Ammon's horn (tissue), 1 donor: Measurements from ENCODE around the gene SNAP47.

Source experiments
- DNase-seq: peaks from one replicate; pipeline ENCODE4 v3.0.0-alpha.2; 2016; ENCODE audit warnings: low spot score

The SNAP47 gene

DNA sequence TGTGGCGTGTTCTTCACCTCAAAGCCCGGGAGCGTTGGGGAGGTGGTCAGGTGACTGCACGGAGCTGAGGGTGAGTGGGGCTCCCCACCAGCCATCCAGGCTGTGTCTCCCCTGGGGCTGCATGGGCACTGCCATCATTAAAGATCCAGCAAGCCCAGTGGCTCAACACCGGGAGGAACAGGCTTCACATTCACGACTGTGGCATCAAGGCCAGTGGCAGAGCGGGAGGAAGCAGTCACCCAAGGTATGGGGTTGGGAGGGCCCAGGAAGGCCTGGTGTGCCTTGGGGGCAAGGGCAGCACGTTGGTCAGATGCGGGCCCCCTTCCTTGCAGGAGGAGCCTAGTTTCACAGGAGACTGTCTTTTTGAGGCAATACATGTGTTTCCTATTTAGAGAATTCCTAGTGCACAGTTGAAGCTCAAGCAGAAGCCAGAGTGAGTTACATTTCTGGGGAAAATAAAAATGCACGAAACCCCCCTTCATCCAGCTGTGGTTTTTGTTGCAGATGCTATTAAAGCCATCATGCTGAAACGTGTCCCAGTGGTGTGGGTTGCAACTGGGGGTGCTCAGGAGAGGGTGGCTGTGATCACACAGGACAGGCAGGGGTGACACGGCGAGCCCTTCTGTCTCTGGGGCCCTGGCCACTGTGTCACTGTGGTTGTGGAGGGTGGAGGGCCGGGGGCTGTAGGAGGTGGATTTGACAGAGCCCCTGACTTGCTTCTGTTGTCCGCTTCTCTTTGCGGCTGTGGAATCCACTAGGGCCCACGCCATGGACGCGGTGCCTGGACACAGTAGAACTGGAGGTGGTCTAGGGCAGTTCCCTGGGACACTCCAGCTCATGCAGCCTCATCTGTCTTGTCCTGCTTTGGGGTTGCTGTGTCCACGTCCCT, 34.1 kb downstream of the SNAP47 start:
- no peak for DNase-seq

DNA sequence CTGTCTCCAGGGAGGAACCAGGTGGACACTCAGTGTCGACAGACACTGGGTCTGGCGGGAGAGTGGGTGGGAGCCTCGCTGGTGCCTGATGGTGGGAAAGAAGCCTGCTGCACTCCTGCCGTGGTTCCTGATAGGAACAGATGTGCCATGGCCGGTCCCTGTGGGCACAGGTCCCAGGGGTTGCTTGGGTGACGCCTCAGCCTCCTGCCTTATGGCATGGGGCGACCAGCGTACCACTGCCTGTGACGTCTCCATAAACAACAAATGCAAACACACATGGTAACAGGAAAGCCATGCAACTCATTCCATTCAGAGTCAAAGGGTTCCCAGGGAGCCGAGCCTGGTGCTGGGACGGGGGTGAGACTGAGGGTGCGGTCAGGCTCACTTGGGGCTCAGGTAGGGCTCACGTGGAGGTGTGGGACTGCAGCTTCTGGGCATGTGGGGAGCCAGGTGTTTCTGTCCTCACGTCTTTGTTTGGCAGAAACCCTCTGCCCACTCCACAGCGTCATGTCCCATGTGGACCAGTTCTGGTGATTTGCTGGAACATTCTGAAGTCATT, 34.8 kb downstream of the SNAP47 start:
- no peak for DNase-seq

DNA sequence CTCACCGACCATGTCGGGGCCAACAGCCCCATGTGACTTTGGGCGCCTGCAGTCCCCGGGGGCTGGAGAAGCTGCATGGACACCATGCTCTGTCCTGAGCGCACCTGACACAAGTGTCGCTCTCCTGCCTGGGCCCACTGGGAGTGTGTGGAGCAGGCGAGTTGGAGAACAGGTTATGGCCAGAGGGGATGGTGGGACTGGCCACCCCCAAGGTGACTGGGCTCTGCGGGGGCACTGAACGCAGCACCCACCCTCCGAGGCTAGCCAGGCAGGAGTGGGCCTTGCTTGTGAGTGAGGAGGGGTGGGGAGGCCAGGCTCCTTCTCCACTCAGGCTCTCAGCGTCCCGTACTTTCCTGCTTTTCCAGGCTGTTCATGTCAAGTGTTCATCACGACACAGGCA, 35.6 kb downstream of the SNAP47 start:
- no peak for DNase-seq

DNA sequence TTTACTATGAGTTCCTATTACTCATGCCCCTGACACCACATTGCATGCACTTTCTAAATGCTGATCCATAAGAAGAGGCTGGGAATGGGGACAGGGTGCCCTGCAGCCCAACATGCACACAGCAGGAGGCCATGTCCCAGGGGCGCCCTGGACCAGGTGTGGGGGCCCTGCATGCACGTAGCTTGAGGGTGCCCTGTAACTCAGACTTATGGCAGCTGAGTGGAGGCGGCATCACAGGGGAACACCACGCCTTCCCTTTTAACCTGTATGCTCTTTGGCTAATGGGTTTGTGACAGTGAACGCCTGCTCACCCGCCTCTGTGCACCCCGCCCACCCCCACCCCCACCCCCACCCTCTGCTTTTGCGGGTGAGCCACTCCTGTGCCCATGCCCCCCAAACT, 36.1 kb downstream of the SNAP47 start:
- no peak for DNase-seq

DNA sequence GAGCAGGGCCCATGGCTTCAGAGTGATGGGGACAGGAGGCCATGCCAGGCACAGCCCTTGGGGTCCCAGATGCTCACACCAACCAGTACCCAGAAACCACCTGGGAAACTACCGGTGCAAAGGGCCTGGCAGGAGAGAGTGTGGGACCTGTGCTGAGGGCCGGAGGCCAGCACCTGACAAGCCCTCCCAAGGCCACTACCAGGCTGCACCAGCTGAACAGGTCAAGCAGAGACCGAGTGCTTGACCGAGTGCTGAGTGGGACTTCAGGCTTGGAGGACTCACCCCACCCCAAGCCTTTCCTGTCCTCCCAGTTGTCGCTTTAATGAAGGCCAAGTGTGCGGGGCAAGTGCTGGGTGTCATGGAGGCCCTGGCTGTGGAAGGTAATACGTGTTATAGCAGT, 36.5 kb downstream of the SNAP47 start:
- DNase-seq, result no peak

DNA sequence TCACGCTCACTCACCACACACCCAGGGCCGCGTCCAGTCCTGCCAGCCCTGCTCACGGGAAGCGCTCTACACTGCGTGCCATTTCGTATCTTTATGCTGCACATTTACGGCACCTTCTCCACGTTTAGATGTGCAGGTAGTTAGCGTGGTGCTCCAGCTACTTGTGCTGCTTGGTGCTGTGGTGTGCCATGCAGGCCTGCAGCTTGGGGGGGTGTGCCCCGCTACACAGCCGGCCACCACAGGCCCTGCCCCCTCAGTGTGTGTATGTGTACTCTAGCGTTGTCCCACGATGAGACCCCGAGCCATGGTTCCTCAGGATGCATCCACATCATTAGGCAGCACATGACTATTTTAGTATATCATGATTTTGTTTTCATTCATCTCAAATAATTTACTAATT, 38.3 kb downstream of the SNAP47 start:
- no peak for DNase-seq

DNA sequence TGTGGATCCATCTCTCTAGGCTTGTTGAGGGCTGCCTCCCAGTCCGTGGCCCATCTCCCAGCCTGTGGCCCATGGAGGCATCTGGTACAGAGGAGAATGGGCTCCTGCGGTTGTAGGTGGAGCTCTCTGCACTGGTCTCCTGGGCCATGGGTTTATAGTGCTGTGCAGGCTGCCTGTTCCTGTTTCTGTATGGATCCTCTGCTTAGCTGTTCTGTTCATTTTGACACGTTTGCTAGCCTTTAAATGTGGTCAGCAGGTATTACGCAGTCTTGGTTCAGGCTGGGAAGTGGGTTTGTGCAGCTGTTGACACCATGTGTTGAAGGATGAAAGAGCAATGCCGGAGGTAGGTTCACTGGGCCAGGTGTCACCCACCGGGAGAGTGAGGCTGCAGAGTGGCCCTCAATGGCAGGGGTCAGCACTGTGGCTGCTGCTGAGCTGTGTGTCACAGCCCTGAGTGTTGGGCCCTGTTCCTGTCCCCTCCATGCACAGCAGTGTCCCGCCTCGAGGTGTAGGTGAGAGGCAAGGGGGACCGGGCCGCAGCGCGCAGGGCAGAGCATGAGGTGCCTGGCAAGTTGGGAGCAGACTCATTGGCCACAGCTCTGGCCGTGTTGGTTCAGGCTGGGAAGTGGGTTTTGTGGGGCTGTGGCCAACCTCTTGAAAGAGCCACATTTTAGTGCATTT, 39.0 kb downstream of the SNAP47 start:
- DNase-seq, result no peak

DNA sequence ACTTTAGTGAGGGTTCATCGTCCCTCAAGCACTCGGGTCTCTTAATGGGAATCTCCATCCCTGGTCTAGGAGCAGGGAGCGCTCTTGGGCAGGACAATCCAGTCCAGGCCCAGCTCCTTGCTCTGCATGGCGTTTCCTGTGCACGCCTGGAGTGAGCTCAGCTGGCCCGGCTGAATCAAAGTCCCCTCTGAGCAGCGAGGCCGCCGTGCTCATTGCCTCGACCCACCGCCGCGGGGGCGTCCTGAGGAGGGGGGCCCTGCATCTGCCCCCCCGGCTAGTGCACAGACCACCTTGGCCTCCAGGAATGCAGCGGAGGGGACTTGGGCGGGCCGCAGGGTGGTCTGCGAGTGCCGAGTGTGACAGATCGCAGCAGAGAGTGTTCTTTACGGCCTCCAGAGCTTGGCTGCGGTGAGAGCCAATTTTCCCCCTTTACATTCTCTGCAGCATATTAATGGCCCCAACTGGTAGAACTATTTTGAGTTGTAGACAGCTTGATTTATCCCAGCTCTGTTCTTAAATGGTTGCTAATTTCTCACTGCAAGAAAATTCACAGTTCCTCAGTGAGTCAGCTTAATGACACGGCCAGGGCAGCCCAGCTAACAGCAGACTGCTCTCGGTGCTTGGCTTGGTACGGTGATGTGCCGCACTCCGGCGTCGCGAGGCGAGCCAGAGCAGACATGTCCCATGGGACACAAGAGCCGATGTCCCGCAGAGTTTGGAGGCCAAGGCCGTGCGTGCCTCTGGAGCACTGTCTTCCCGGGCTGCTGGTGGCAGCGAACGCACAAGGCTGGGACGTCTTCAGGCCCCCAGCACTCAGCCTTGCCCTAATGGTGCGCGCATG, 39.8 kb downstream of the SNAP47 start:
- DNase-seq, result no peak

DNA sequence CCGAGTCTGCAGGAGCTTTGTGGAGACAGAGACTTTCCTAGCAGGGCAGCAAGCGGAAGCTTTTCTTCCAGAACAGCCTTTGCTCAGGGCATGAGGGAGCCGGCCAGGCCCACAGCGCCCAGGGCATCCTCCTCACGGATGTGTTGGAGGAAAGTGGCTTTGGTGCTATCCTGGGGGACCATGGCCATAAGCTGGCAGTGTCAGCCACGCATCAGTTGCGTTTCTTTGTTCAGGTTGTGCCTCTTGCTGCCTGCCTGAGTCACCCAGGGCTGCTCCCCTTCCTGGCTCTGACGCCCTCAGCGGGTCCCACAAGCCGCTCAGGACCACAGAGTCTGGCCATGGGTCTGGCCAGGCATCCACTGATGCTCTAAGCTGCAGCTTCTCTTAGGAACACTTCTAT, 40.6 kb downstream of the SNAP47 start:
- no peak for DNase-seq

DNA sequence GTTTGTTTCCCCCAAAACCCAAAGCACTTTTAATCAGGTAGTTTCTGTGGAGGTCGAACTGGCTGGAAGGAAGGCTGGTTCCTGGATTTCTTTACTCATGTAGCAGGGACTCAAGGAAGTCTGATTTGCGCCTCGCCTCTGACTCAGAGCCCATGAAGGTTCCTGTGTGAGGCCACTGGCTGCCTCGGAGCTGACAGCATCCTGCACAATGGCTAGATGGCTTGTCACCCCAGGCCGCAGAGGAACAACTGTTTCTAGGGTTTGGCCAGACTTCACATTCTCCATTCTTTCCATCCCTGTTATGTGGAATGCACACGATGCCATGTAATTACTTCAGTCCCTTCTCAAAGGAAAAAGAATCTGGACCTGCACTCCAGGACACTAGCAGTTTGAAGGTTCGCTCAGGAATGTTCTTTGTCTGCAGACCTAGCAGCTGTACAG, 41.1 kb downstream of the SNAP47 start:
- DNase-seq, result no peak

DNA sequence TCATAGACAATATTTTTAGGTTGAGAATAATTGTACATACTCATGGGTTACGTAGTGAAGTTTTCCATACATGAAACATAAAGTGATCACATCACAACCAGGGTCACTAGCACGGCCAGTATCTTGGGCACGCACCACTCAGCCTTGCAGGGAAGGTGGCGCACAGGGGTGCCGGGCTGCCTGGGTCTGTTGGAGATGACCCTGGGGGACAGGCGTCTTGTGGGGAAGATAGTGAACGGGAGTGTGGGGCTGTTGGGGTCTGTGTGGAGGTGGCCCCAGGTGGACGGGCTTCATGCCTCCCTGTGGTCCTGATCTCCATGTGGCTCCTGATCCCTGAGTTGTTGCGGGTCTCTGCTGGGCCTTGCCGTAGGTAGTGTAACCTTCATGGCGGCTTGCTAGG, 41.9 kb downstream of the SNAP47 start:
- no peak for DNase-seq

DNA sequence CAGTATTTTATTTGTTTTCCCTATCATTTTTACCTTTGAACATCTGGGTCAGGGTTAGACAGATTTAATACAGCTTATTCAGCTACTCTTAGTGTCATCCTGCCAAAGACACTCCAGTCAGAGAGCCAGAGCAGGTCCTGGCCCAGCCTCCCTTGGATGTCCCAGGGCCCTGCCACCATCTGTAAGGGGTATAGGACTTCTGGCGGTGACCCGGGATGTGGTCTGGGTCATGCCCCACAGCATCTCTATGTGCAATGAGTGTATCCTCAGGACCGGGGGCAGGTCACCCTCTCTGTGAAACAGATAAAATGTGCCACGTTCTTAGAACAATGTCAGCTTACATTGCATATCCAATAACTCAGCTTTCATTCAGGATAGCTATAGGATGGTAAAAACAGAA, 42.4 kb downstream of the SNAP47 start:
- DNase-seq, result no peak

DNA sequence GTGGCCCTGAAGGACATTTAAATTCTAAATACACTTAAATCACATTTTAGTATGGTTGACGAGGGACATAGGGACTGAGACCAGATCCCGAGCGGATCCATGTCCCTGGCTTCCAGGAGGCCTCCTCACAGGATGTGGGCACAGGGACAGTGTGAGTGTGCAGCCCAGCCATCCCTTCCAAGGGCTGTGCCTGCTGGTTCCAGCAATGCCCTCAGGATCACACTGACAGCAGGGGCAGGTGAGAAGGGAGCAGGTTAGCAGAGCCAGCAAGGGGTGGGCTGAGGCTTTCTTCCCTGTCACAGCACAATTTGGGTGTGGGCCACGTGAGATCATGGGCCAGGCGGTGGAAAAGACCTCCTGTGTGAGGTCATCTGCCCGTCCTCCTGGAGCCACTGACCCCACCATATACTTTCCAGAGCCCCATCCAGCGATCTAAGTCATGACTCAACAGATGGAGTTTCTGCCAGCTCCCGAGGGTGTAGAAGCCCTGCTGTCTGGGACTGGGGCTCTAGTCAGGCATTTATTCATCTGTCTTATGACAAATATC, 43.2 kb downstream of the SNAP47 start:
- DNase-seq, result no peak

DNA sequence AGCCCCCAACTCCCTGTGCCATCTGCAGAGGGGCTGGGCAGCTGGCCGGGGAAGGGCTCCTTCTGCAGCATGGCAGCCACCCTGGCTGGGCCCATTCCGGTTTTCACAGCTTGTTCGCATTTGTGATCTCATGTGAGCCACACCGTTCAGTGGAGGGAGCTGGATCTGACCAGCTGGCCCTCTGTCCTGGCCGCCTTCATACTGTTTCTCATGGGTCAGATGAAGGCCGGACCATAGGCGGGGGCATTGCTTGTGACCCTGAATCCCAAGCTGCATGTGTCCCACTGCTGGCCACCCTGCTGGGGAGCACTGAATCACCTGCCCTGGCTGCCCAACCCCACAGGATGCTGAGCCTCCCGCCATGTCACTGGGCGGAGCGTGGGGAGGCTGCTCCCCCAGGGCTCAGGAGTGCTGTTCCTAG, 43.8 kb downstream of the SNAP47 start:
- no peak for DNase-seq

DNA sequence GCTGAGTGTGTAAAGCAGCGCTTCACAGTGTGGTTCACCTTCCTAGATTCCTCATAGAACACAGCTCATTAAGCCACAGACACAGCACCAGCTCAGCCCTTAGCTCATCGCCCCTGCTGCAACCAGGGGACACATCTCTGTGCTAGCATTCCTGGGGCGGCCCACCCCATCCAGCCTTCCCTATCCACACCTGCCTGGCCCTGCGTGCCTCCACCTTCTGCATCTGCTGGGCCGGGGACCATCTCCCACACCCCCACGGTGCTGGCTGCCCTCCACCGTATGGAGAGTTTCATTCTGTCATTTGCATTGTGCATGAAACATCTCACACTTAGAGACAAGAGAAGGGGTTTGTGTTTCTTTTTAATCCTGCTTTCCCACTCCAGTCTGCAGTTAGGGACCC, 44.5 kb downstream of the SNAP47 start:
- no peak for DNase-seq

DNA sequence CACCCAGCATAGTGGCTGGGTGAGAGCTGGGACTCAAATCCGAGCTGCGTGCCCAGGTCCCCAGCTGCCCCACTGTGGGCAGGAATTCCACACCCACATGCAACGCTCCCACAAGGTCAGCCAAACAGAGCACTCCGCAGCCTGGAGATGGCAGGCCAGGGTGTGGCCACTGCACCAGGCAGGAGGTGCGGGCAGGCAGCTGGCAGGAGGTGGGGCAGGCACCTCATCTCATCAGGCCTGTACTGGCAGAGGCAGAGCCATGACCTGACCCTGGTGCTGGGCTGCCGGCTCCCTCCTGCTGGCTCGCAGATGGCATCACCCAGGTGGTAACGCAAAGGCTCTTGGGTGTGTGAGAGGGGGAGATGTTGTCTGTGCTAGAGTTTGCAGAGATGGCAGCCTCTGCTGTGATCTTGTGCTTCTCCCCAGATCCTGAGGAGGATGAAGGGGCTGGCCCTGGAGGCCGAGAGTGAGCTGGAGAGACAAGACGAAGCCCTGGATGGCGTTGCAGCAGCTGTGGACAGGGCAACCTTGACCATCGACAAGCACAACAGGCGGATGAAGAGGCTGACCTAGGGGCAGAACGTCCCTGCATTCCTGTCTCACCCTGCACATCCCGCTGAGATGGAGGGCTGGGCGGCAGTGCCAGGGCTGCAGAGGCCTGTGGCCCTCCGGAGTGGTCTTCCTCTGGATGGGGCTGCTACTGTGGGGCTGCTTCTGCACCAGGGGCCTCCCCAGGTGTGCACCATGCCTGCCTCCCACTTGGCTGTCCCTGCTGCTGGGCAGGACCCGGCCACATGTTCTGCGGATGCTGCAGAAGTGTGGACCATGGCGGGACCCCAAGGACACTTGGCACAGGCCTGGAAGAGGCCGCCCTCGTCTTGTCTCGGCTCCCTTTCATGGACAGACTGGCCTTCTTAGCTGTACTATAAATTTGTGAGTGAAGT, 45.1 kb downstream of the SNAP47 start:
- DNase-seq, result no peak

DNA sequence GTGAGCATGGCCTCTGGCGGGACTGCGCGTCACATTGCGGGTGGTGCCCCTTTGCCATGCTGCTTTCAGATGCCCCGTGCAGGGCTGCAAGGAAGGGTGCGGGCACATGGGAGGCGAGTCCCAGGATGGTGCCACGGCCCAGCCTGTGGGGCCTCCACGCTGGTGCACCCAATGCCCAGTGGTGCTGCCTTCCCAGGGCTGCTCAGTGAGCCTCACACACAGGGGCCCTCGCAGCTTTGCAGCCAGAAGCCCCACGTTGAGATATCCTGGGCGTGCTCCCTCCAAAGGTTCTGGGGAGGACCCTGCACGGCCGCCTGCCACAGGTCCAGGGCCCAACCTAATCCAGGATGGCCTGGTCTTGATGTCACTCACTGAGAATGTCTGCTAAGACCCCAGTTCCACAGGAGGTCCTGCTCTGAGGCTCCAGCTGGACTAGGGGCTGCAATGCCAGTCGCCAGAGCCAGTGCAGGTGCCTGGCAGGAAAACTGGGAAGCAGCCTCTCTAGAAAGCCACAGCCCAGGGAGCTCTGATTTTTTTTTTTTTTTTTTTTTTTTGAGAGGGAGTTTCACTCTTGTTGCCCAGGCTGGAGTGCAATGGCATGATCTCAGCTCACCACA, 46.2 kb downstream of the SNAP47 start:
- no peak for DNase-seq

DNA sequence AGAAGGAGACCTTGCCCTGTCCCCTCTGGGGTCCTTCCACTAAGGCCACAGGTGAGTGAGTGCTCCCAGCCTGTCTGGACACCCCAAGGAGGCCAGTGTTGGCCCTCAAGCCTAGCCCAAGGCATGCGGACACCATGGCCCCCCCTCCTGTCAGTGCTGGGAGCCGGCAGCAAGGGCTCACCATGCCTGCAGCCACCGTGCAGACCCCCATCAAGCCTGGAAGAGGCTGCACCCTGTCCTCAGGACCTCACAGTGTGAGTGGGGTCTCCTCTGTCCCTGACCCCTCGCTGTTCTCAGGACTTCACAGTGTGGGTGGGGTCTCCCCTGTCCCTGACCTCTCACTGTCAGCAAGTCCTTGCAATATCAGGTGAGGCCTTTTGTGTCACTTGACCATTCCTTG, 47.0 kb downstream of the SNAP47 start:
- no peak for DNase-seq

DNA sequence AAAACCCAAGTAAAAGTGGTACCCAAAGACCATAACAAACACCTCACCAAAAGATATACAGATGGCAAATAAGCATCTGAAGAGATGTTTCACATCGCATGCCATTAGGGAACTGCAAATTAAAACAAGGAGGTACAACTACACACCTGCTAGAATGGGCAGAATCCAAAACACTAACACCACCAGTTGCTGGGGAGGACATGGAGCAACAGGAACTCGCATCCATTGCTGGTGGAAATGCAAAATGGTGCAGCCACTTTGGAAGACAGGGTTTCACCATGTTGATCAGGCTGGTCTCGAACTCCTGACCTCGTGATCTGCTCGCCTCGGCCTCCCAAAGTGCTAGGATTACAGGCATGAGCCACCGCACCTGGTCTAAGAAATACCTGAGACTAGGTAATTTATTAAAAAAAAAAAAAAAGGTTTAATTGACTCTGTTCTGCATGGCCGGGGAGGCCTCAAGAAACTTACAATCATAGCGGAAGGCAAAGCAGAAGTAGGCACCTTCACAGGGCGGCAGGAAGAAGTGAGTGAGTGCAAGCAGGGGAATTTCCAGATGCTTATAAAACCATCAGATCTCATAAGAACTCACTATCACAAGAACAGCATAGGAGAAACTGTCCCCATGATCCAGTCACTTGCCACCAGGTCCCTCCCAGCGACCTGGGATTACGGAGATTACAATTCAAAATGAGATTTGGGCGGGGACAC, 50.0 kb downstream of the SNAP47 start:
- no peak for DNase-seq
